GM23338 (cell line): Measurements from ENCODE around the gene THADA. TPM values are rescaled to one million over a fixed set of nuclear protein-coding genes. Genes with fewer than 3 reads are reported as not detected.

Source experiments
- ATAC-seq: fragments of 200-7000 bp; cut with Tn5 transposase; 3 replicates; pipeline ENCODE4 v1.9.1; 2020
- DNase-seq: peaks from one replicate; pipeline ENCODE4 v3.0.0-alpha.2; 2015; ENCODE audit warnings: low spot score
- H2AFZ ChIP-seq: fragments of 200-600 bp; sonication (generic); 2 replicates; pipeline ENCODE4 v1.8.0; 2016; ENCODE audit warnings: antibody characterized with exemption, mild to moderate bottlenecking, moderate library complexity
- H3F3A ChIP-seq: fragments of 200-600 bp; sonication (generic); replicated peaks from 2 replicates; pipeline ENCODE4 v1.8.0; 2017; ENCODE audit warnings: antibody characterized with exemption, mixed run types, low read depth
- H3K27ac ChIP-seq: fragments of 200-600 bp; sonication (generic); 2 replicates; pipeline ENCODE4 v1.6.1; 2016; ENCODE audit warnings: low read depth
- H3K27me3 ChIP-seq: fragments of 200-600 bp; sonication (generic); 2 replicates; pipeline ENCODE4 v1.8.0; 2016; ENCODE audit warnings: mild to moderate bottlenecking, mixed run types, moderate library complexity; ENCODE audit not compliant: insufficient read depth
- H3K36me3 ChIP-seq: fragments of 200-600 bp; sonication (generic); 2 replicates; pipeline ENCODE4 v1.8.0; 2016; ENCODE audit warnings: mild to moderate bottlenecking; ENCODE audit not compliant: insufficient read depth
- H3K4me1 ChIP-seq: fragments of 200-600 bp; sonication (generic); 2 replicates; pipeline ENCODE4 v1.8.0; 2016; ENCODE audit warnings: mild to moderate bottlenecking, moderate library complexity; ENCODE audit not compliant: insufficient read depth
- H3K4me2 ChIP-seq: fragments of 200-600 bp; sonication (generic); 2 replicates; pipeline ENCODE4 v1.7.1; 2017; ENCODE audit warnings: mixed run types
- H3K4me3 ChIP-seq: fragments of 200-600 bp; sonication (generic); 2 replicates; pipeline ENCODE4 v1.6.1; 2016; ENCODE audit warnings: mixed run types
- H3K79me2 ChIP-seq: fragments of 200-600 bp; sonication (generic); replicated peaks from 2 replicates; pipeline ENCODE4 v1.8.0; 2017; ENCODE audit warnings: mild to moderate bottlenecking; ENCODE audit not compliant: insufficient read depth
- H3K9me2 ChIP-seq: fragments of 200-600 bp; sonication (generic); 2 replicates; pipeline ENCODE4 v1.8.0; 2017; ENCODE audit not compliant: insufficient read depth
- H4K20me1 ChIP-seq: fragments of 200-600 bp; sonication (generic); replicated peaks from 2 replicates; pipeline ENCODE4 v1.8.0; 2017; ENCODE audit warnings: mild to moderate bottlenecking; ENCODE audit not compliant: insufficient read depth
- H3K27ac Mint-ChIP-seq: 2 replicates; pipeline ENCODE4 v1.8.0; 2020; ENCODE audit warnings: inconsistent platforms, mild to moderate bottlenecking, moderate library complexity, mixed read lengths
- H3K27me3 Mint-ChIP-seq: 3 replicates; pipeline ENCODE4 v1.8.0; 2022; ENCODE audit warnings: low read depth, mild to moderate bottlenecking, moderate library complexity, mixed read lengths, inconsistent platforms; ENCODE audit not compliant: insufficient read depth, poor library complexity
- H3K36me3 Mint-ChIP-seq: 3 replicates; pipeline ENCODE4 v1.8.0; 2021; ENCODE audit warnings: low read depth, mild to moderate bottlenecking, inconsistent platforms, moderate library complexity, mixed read lengths
- H3K4me1 Mint-ChIP-seq: 3 replicates; pipeline ENCODE4 v1.8.0; 2020; ENCODE audit warnings: mild to moderate bottlenecking, inconsistent platforms, mixed read lengths
- H3K4me3 Mint-ChIP-seq: 3 replicates; pipeline ENCODE4 v1.8.0; 2021; ENCODE audit warnings: moderate library complexity, mild to moderate bottlenecking, inconsistent platforms, mixed read lengths
- H3K9me3 Mint-ChIP-seq: 3 replicates; pipeline ENCODE4 v1.8.0; 2020; ENCODE audit warnings: moderate library complexity, mild to moderate bottlenecking, inconsistent platforms, mixed read lengths
- CREB1 ChIP-seq: fragments of 250-450 bp; sonication (Bioruptor Pico); IDR thresholded peaks from 2 replicates; pipeline ENCODE4 v1.5.0; 2020; ENCODE audit warnings: low read depth, mild to moderate bottlenecking, moderate library complexity
- EZH2 ChIP-seq: fragments of 200-600 bp; sonication (generic); IDR thresholded peaks from one replicate; pipeline ENCODE4 v1.8.0; 2017; ENCODE audit warnings: antibody characterized with exemption, mild to moderate bottlenecking, low read depth; ENCODE audit not compliant: unreplicated experiment
- EZH2phosphoT487 ChIP-seq: fragments of 200-600 bp; sonication (generic); IDR thresholded peaks from one replicate; pipeline ENCODE4 v1.8.1; 2018; ENCODE audit warnings: antibody characterized with exemption; ENCODE audit not compliant: unreplicated experiment
- NANOG ChIP-seq: IDR thresholded peaks from 2 replicates; pipeline ENCODE4 v1.6.1; 2016; ENCODE audit warnings: antibody characterized with exemption, borderline replicate concordance
- ZNF114 ChIP-seq: fragments of 250-450 bp; sonication (Bioruptor Pico); IDR thresholded peaks from 2 replicates; pipeline ENCODE4 v1.5.0; 2020; ENCODE audit warnings: mild to moderate bottlenecking, moderate library complexity
- polyA plus RNA-seq: library from polyadenylated mRNA; unstranded; fragments of >200 nt; fragmentation: Nextera tagmentation; extraction: Ambion mirVana; gene quantifications from 2 replicates; pipeline ENCODE4 v1.2.1, GENCODE V29; 2016
- total RNA-seq: library from RNA; depleted of rRNA; stranded (reverse); fragments of >200 nt; shearing (Covaris generic); gene quantifications from 2 replicates; pipeline ENCODE4 v1.2.3, GENCODE V29; 2014
- TF ChIP-seq, protein P1 (sequence below): fragments of 250-450 bp; sonication (Bioruptor Pico); IDR thresholded peaks from 2 replicates; pipeline ENCODE4 v1.5.0; 2020; ENCODE audit warnings: mild to moderate bottlenecking, moderate library complexity
- TF ChIP-seq, protein P2 (sequence below): IDR thresholded peaks from one replicate; pipeline ENCODE4 v1.6.1; 2018; ENCODE audit warnings: antibody characterized with exemption; ENCODE audit not compliant: unreplicated experiment
- TF ChIP-seq, protein P3 (sequence below), 2 experiments: fragments of 200-600 bp in 1 of 2; sonication (generic) in 1 of 2; conservative IDR thresholded peaks; 2 replicates each; pipeline versions ENCODE4 v1.5.1 to v1.6.1; 2016 to 2017; ENCODE audit warnings: antibody characterized with exemption in 2 of 2, low read depth in 2 of 2, mild to moderate bottlenecking in 2 of 2, moderate library complexity in 1 of 2

The THADA gene
- total and polyA plus RNA-seq, 2 experiments from 2014 or later: 17.0 to 30.7 TPM

DNA sequence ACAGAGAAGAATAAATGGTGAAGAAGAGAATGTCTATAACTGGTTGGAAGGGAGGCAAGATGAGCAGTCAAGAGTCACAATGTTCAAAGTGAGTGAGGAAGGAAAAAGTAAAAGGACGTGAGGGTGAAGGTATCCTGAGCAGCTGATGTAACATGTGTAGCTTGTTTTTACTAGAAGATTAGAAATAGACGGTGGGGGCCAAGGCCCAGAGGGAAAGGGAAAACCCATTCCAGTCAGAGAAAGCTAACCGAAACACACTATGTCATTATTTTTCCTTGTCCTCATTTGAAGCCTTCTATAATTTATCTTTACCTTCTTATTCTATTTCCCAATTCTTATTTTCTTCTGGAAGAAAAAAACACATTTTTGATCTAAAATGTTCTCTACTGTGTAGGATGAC, 176.6 kb downstream of the THADA start (continued):
- TF ChIP-seq, protein P1, sequence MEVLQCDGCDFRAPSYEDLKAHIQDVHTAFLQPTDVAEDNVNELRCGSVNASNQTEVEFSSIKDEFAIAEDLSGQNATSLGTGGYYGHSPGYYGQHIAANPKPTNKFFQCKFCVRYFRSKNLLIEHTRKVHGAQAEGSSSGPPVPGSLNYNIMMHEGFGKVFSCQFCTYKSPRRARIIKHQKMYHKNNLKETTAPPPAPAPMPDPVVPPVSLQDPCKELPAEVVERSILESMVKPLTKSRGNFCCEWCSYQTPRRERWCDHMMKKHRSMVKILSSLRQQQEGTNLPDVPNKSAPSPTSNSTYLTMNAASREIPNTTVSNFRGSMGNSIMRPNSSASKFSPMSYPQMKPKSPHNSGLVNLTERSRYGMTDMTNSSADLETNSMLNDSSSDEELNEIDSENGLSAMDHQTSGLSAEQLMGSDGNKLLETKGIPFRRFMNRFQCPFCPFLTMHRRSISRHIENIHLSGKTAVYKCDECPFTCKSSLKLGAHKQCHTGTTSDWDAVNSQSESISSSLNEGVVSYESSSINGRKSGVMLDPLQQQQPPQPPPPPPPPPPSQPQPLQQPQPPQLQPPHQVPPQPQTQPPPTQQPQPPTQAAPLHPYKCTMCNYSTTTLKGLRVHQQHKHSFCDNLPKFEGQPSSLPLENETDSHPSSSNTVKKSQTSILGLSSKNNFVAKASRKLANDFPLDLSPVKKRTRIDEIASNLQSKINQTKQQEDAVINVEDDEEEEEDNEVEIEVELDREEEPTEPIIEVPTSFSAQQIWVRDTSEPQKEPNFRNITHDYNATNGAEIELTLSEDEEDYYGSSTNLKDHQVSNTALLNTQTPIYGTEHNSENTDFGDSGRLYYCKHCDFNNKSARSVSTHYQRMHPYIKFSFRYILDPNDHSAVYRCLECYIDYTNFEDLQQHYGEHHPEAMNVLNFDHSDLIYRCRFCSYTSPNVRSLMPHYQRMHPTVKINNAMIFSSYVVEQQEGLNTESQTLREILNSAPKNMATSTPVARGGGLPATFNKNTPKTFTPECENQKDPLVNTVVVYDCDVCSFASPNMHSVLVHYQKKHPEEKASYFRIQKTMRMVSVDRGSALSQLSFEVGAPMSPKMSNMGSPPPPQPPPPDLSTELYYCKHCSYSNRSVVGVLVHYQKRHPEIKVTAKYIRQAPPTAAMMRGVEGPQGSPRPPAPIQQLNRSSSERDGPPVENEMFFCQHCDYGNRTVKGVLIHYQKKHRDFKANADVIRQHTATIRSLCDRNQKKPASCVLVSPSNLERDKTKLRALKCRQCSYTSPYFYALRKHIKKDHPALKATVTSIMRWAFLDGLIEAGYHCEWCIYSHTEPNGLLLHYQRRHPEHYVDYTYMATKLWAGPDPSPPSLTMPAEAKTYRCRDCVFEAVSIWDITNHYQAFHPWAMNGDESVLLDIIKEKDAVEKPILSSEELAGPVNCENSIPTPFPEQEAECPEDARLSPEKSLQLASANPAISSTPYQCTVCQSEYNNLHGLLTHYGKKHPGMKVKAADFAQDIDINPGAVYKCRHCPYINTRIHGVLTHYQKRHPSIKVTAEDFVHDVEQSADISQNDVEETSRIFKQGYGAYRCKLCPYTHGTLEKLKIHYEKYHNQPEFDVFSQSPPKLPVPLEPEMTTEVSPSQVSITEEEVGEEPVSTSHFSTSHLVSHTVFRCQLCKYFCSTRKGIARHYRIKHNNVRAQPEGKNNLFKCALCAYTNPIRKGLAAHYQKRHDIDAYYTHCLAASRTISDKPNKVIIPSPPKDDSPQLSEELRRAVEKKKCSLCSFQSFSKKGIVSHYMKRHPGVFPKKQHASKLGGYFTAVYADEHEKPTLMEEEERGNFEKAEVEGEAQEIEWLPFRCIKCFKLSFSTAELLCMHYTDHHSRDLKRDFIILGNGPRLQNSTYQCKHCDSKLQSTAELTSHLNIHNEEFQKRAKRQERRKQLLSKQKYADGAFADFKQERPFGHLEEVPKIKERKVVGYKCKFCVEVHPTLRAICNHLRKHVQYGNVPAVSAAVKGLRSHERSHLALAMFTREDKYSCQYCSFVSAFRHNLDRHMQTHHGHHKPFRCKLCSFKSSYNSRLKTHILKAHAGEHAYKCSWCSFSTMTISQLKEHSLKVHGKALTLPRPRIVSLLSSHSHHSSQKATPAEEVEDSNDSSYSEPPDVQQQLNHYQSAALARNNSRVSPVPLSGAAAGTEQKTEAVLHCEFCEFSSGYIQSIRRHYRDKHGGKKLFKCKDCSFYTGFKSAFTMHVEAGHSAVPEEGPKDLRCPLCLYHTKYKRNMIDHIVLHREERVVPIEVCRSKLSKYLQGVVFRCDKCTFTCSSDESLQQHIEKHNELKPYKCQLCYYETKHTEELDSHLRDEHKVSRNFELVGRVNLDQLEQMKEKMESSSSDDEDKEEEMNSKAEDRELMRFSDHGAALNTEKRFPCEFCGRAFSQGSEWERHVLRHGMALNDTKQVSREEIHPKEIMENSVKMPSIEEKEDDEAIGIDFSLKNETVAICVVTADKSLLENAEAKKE (CRISPR knock-in tag): no peak

DNA sequence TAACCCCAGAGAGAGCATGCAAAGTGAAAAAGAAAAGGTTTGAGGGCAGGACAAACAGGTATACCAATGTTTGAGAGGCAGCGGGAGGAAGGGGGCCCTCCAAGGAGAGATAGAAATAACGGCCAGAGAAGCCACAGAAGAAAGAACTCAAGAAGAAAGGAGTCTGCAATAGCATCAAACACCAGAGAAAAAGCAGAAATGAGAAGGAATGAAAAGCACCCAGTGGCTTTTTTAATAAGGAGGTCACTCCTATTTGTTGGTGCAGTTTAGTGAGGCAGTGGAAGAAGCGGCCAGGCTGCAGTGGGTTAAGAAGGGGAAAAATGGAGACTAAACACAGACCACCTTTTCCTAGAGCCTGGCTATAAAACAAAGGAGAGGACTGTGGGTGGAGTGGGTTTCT, 177.2 kb downstream of the THADA start:
- 0 out of 2 replicates have a peak, but pooled peaks cover under 1% of the 10 kb centered on the region for H3K36me3 ChIP-seq
- H3K9me2 ChIP-seq: no peaks in the 10 kb centered on the region
- H2AFZ ChIP-seq: no peak overlapping the region
- no peak overlapping the region for H3K4me3 Mint-ChIP-seq
- H3K4me2 ChIP-seq: no peak overlapping the region
- TF ChIP-seq EZH2: no peak
- H3K4me3 ChIP-seq: no peak overlapping the region
- no peak overlapping the region; the same call in 1 of the 2 replicates for H3K27ac Mint-ChIP-seq
- peaks cover 2% of the 10 kb centered on the region for H3K27me3 Mint-ChIP-seq
- no peaks in the 10 kb centered on the region for H3K27me3 ChIP-seq
- peaks cover 9% of the 10 kb centered on the region for H3K4me1 Mint-ChIP-seq
- DNase-seq (no peak), ATAC-seq (no peak)
- H3F3A ChIP-seq: no peaks in the 10 kb centered on the region
- no peaks in the 10 kb centered on the region for H3K36me3 Mint-ChIP-seq
- no peaks in the 10 kb centered on the region for H3K9me3 Mint-ChIP-seq
- no peak overlapping the region for H3K27ac ChIP-seq
- H3K4me1 ChIP-seq: peaks cover 14% of the 10 kb centered on the region; the same call in 1 of the 2 replicates
- no peaks in the 10 kb centered on the region for H3K79me2 ChIP-seq
- H4K20me1 ChIP-seq: 0 out of 2 replicates have a peak, but pooled peaks cover 3% of the 10 kb centered on the region

DNA sequence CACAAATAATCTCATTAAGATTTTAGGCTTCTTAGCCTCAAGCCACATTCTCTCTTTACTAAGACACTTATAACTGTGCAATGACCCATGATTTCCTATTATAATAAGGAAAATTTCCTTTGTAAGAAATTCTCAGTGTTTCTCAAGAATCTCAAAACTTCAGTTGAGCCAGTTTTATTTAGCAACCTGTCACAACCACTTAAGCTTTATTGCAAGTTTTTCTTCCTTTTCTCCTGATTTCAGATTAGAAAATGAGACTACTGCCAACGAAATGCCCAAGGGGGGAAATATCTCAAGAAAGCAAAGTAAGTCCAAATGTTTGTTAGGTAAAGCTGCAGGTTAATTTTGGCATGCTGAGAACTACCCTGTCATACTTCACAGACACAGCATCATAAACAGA, 178.5 kb downstream of the THADA start:
- no peak for DNase-seq
- H4K20me1 ChIP-seq: 0 out of 2 replicates have a peak, but pooled peaks cover 3% of the 10 kb centered on the region
- no peaks in the 10 kb centered on the region for H3K9me2 ChIP-seq
- H3K4me1 ChIP-seq: peaks cover 14% of the 10 kb centered on the region; the same call in 1 of the 2 replicates
- Mint-ChIP-seq H3K27me3 (peaks cover 2% of the 10 kb centered on the region), H3K4me3 (no peak overlapping the region), H3K27ac (no peak overlapping the region), H3K9me3 (no peaks in the 10 kb centered on the region), H3K4me1 (peaks cover 9% of the 10 kb centered on the region), H3K36me3 (no peaks in the 10 kb centered on the region)
- 0 out of 2 replicates have a peak, but pooled peaks cover 3% of the 10 kb centered on the region for H3K36me3 ChIP-seq
- H2AFZ ChIP-seq: no peak overlapping the region
- no peak for ATAC-seq
- H3K27ac ChIP-seq: no peak overlapping the region
- H3K4me3 ChIP-seq: no peak overlapping the region
- H3K27me3 ChIP-seq: no peaks in the 10 kb centered on the region
- no peaks in the 10 kb centered on the region for H3F3A ChIP-seq
- H3K4me2 ChIP-seq: no peak overlapping the region
- TF ChIP-seq, protein P2, sequence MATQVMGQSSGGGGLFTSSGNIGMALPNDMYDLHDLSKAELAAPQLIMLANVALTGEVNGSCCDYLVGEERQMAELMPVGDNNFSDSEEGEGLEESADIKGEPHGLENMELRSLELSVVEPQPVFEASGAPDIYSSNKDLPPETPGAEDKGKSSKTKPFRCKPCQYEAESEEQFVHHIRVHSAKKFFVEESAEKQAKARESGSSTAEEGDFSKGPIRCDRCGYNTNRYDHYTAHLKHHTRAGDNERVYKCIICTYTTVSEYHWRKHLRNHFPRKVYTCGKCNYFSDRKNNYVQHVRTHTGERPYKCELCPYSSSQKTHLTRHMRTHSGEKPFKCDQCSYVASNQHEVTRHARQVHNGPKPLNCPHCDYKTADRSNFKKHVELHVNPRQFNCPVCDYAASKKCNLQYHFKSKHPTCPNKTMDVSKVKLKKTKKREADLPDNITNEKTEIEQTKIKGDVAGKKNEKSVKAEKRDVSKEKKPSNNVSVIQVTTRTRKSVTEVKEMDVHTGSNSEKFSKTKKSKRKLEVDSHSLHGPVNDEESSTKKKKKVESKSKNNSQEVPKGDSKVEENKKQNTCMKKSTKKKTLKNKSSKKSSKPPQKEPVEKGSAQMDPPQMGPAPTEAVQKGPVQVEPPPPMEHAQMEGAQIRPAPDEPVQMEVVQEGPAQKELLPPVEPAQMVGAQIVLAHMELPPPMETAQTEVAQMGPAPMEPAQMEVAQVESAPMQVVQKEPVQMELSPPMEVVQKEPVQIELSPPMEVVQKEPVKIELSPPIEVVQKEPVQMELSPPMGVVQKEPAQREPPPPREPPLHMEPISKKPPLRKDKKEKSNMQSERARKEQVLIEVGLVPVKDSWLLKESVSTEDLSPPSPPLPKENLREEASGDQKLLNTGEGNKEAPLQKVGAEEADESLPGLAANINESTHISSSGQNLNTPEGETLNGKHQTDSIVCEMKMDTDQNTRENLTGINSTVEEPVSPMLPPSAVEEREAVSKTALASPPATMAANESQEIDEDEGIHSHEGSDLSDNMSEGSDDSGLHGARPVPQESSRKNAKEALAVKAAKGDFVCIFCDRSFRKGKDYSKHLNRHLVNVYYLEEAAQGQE: no peak
- TF ChIP-seq, protein P3, sequence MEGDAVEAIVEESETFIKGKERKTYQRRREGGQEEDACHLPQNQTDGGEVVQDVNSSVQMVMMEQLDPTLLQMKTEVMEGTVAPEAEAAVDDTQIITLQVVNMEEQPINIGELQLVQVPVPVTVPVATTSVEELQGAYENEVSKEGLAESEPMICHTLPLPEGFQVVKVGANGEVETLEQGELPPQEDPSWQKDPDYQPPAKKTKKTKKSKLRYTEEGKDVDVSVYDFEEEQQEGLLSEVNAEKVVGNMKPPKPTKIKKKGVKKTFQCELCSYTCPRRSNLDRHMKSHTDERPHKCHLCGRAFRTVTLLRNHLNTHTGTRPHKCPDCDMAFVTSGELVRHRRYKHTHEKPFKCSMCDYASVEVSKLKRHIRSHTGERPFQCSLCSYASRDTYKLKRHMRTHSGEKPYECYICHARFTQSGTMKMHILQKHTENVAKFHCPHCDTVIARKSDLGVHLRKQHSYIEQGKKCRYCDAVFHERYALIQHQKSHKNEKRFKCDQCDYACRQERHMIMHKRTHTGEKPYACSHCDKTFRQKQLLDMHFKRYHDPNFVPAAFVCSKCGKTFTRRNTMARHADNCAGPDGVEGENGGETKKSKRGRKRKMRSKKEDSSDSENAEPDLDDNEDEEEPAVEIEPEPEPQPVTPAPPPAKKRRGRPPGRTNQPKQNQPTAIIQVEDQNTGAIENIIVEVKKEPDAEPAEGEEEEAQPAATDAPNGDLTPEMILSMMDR (conservative IDR thresholded peaks at IDR 0.05; ENCODE audit: low read depth in 2 of 2): no peak
- TF ChIP-seq NANOG (no peak), EZH2phosphoT487 (no peak), ZNF114 (CRISPR knock-in tag) (no peak), CREB1 (CRISPR knock-in tag) (no peak)
- H3K79me2 ChIP-seq: no peaks in the 10 kb centered on the region
